H1 (cell line): ENCODE results near the gene CALD1. TPM values are rescaled to one million over a fixed set of nuclear protein-coding genes. Genes with fewer than 3 reads are reported as not detected.

Experiments
- CTCF ChIA-PET: fragments of 300-600 bp; sonication (Branson Sonifier 250); formaldehyde crosslinking; loops from one replicate; lab custom pipeline; 2021; ENCODE audit not compliant: partially characterized antibody; lab: Charles Lee
- POLR2A ChIA-PET: fragments of 300-600 bp; sonication (Branson Sonifier 250); formaldehyde crosslinking; loops from one replicate; lab custom pipeline; 2021; ENCODE audit warnings: inconsistent platforms; ENCODE audit not compliant: partially characterized antibody; lab: Charles Lee
- DNase-seq, 2 experiments: peaks; one replicate each; pipeline versions ENCODE4 v3.0.0 to v3.0.0-alpha.2; 2010 to 2022; ENCODE audit warnings: low spot score in 2 of 2, low read depth in 1 of 2, mixed read lengths in 1 of 2
- FAIRE-seq: peaks from 2 replicates; lab custom pipeline; 2011; peaks lifted over from hg19 to GRCh38; lab: Jason Lieb, UNC
- H2AFZ ChIP-seq: 2 replicates; pipeline ENCODE4 v1.8.1; 2012; ENCODE audit warnings: low read length, inconsistent platforms
- H2AK5ac ChIP-seq: 2 replicates; pipeline ENCODE4 v1.6.1; 2013; ENCODE audit warnings: low read depth, low read length
- H2BK120ac ChIP-seq: replicated peaks from 2 replicates; pipeline ENCODE3; 2013; ENCODE audit warnings: low read depth, low read length, inconsistent platforms
- H2BK12ac ChIP-seq: 2 replicates; pipeline ENCODE4 v1.6.1; 2013; ENCODE audit warnings: low read depth, low read length
- H2BK15ac ChIP-seq: 2 replicates; pipeline ENCODE4 v1.6.1; 2013; ENCODE audit warnings: low read length
- H2BK20ac ChIP-seq: 2 replicates; pipeline ENCODE4 v1.6.1; 2013; ENCODE audit warnings: low read length
- H2BK5ac ChIP-seq: 2 replicates; pipeline ENCODE4 v1.6.1; 2013; ENCODE audit warnings: low read depth, low read length
- H3K14ac ChIP-seq: 2 replicates; pipeline ENCODE4 v1.6.1; 2013; ENCODE audit warnings: inconsistent platforms; ENCODE audit not compliant: insufficient read length
- H3K18ac ChIP-seq: 2 replicates; pipeline ENCODE4 v1.6.1; 2013; ENCODE audit warnings: low read length; ENCODE audit errors: extremely low read depth
- H3K23ac ChIP-seq: 2 replicates; pipeline ENCODE4 v1.6.1; 2013; ENCODE audit warnings: inconsistent platforms; ENCODE audit not compliant: insufficient read length
- H3K23me2 ChIP-seq: 2 replicates; pipeline ENCODE4 v1.6.1; 2013; ENCODE audit warnings: low read depth, low read length
- H3K27ac ChIP-seq: 2 replicates; pipeline ENCODE4 v1.6.1; 2011; ENCODE audit warnings: low read depth, low read length, inconsistent platforms
- H3K27me3 ChIP-seq, 4 experiments: replicated peaks in 1 of 4; 1 replicate in 1 of 4; 2 replicates in 3 of 4; pipeline versions ENCODE4 v1.6.1 to v1.8.1; 2011 to 2013; ENCODE audit warnings: low read length in 3 of 4, mild to moderate bottlenecking in 3 of 4, inconsistent platforms in 2 of 4, mixed read lengths in 2 of 4, moderate library complexity in 1 of 4; ENCODE audit not compliant: control insufficient read depth in 3 of 4, insufficient read depth in 3 of 4; ENCODE audit errors: extremely low read depth in 1 of 4
- H3K36me3 ChIP-seq, 4 experiments: 2 replicates each; pipeline versions ENCODE4 v1.6.1 to v1.8.1; 2011 to 2013; ENCODE audit warnings: mild to moderate bottlenecking in 4 of 4, low read length in 3 of 4, moderate library complexity in 2 of 4, control low read depth in 1 of 4, inconsistent platforms in 1 of 4; ENCODE audit not compliant: insufficient read depth in 4 of 4, control insufficient read depth in 2 of 4
- H3K4ac ChIP-seq: replicated peaks from 2 replicates; pipeline ENCODE3; 2013; ENCODE audit warnings: low read length, low read depth, mixed read lengths, inconsistent platforms; ENCODE audit not compliant: insufficient read length
- H3K4me1 ChIP-seq, 4 experiments: replicated peaks in 1 of 4; 1 replicate in 1 of 4; 2 replicates in 3 of 4; pipeline versions ENCODE4 v1.6.1 to v1.8.1; 2011 to 2013; ENCODE audit warnings: low read length in 3 of 4, inconsistent platforms in 2 of 4, mixed read lengths in 1 of 4; ENCODE audit not compliant: insufficient read depth in 4 of 4, control insufficient read depth in 3 of 4
- H3K4me2 ChIP-seq, 2 experiments: 2 replicates each; pipeline versions ENCODE4 v1.6.1 to v1.8.1; 2011 to 2013; ENCODE audit warnings: low read depth in 2 of 2, low read length in 2 of 2, control low read depth in 1 of 2, inconsistent platforms in 1 of 2, mild to moderate bottlenecking in 1 of 2; ENCODE audit not compliant: insufficient read depth in 1 of 2
- H3K4me3 ChIP-seq, 4 experiments: fragments of 200-600, 300-600 bp in 1 of 4; sonication (generic), shearing (Covaris generic), sonication (Bioruptor Twin) in 1 of 4; 2 replicates each; pipeline versions ENCODE4 v1.5.1 to v1.8.1; 2011 to 2016; ENCODE audit warnings: low read length in 4 of 4, low read depth in 3 of 4, control low read depth in 2 of 4, inconsistent platforms in 2 of 4, mild to moderate bottlenecking in 2 of 4, mixed read lengths in 1 of 4, moderate library complexity in 1 of 4; ENCODE audit not compliant: insufficient read depth in 2 of 4; ENCODE audit errors: extremely low read depth in 1 of 4
- H3K56ac ChIP-seq: replicated peaks from 2 replicates; pipeline ENCODE3; 2013; ENCODE audit warnings: low read depth, mild to moderate bottlenecking, mixed read lengths, low read length, inconsistent platforms; ENCODE audit not compliant: insufficient read length
- H3K79me1 ChIP-seq: 2 replicates; pipeline ENCODE4 v1.6.1; 2013; ENCODE audit warnings: low read depth, low read length, control low read depth
- H3K79me2 ChIP-seq, 2 experiments: 2 replicates each; pipeline versions ENCODE4 v1.6.1 to v1.8.1; 2012 to 2013; ENCODE audit warnings: low read length in 2 of 2, mild to moderate bottlenecking in 2 of 2, inconsistent platforms in 1 of 2; ENCODE audit not compliant: insufficient read depth in 2 of 2, control insufficient read depth in 1 of 2
- H3K9ac ChIP-seq, 4 experiments: replicated peaks in 1 of 4; 1 replicate in 1 of 4; 2 replicates in 3 of 4; pipeline versions ENCODE4 v1.6.1 to v1.8.1; 2011 to 2013; ENCODE audit warnings: low read depth in 3 of 4, low read length in 3 of 4, control low read depth in 2 of 4, mild to moderate bottlenecking in 2 of 4, moderate library complexity in 2 of 4, inconsistent platforms in 1 of 4; ENCODE audit errors: extremely low read depth in 1 of 4
- H3K9me3 ChIP-seq, 2 experiments: 2 replicates each; pipeline versions ENCODE4 v1.6.1 to v1.8.1; 2012 to 2013; ENCODE audit warnings: mild to moderate bottlenecking in 2 of 2, moderate library complexity in 2 of 2, control low read depth in 1 of 2, inconsistent platforms in 1 of 2, low read depth in 1 of 2, low read length in 1 of 2, mixed read lengths in 1 of 2; ENCODE audit not compliant: insufficient read depth in 2 of 2
- H4K20me1 ChIP-seq, 2 experiments: replicated peaks in 1 of 2; 2 replicates each; pipeline versions ENCODE3 to v1.8.1; 2011 to 2013; ENCODE audit warnings: inconsistent platforms in 2 of 2, low read length in 2 of 2, mild to moderate bottlenecking in 1 of 2; ENCODE audit not compliant: insufficient read depth in 2 of 2, control insufficient read depth in 1 of 2
- H4K5ac ChIP-seq: 2 replicates; pipeline ENCODE4 v1.6.1; 2013; ENCODE audit warnings: low read length, low read depth, mixed read lengths, inconsistent platforms; ENCODE audit not compliant: insufficient read length
- H4K8ac ChIP-seq: 2 replicates; pipeline ENCODE4 v1.8.0; 2013; ENCODE audit warnings: mild to moderate bottlenecking, moderate library complexity, low read length, inconsistent platforms; ENCODE audit not compliant: insufficient read depth; ENCODE audit errors: extremely low read depth
- H4K91ac ChIP-seq: replicated peaks from 2 replicates; pipeline ENCODE3; 2013; ENCODE audit warnings: low read length, mixed read lengths, inconsistent platforms; ENCODE audit not compliant: insufficient read length
- BCL11A ChIP-seq, 2 experiments: IDR thresholded peaks; one replicate each; pipeline ENCODE4 v1.6.1; 2011; ENCODE audit warnings: low read depth in 2 of 2, low read length in 2 of 2, mild to moderate bottlenecking in 2 of 2
- CBX5 ChIP-seq: fragments of 300-800, 300-1000 bp; sonication (generic); IDR thresholded peaks from 2 replicates; pipeline ENCODE4 v1.7.1; 2016; ENCODE audit warnings: antibody characterized with exemption, low read length, low read depth
- EGR1 ChIP-seq: IDR thresholded peaks from 2 replicates; pipeline ENCODE4 v1.6.1; 2011; ENCODE audit warnings: low read depth, low read length, borderline replicate concordance
- EP300 ChIP-seq, 2 experiments: IDR thresholded peaks; 1 replicate in 1 of 2; 2 replicates in 1 of 2; pipeline ENCODE4 v1.6.1; 2011 to 2012; ENCODE audit warnings: low read depth in 2 of 2, low read length in 2 of 2, mild to moderate bottlenecking in 2 of 2, borderline replicate concordance in 1 of 2, inconsistent platforms in 1 of 2, moderate library complexity in 1 of 2
- HDAC6 ChIP-seq: IDR thresholded peaks from one replicate; pipeline ENCODE4 v1.7.1; 2012; ENCODE audit warnings: low read depth, mild to moderate bottlenecking, inconsistent platforms, low read length, moderate library complexity
- JUND ChIP-seq: IDR thresholded peaks from 2 replicates; pipeline ENCODE4 v1.6.1; 2011; ENCODE audit warnings: mild to moderate bottlenecking, improper control_type of control experiment, low read length
- KDM1A ChIP-seq: fragments of 200-600, 300-600 bp; sonication (generic); IDR thresholded peaks from 2 replicates; pipeline ENCODE4 v1.7.1; 2016; ENCODE audit warnings: mild to moderate bottlenecking, low read length, borderline replicate concordance
- MAFK ChIP-seq: IDR thresholded peaks from 2 replicates; pipeline ENCODE4 v1.6.1; 2012; ENCODE audit warnings: low read depth, mild to moderate bottlenecking, improper control_type of control experiment, low read length
- RAD21 ChIP-seq, 2 experiments: IDR thresholded peaks in 1 of 2; conservative IDR thresholded peaks in 1 of 2; 2 replicates each; pipeline ENCODE4 v1.6.1; 2011; ENCODE audit warnings: low read depth in 2 of 2, low read length in 2 of 2, improper control_type of control experiment in 1 of 2, inconsistent platforms in 1 of 2, mild to moderate bottlenecking in 1 of 2, moderate library complexity in 1 of 2
- RBBP5 ChIP-seq: IDR thresholded peaks from 2 replicates; pipeline ENCODE4 v1.7.1; 2012; ENCODE audit warnings: low read depth, mild to moderate bottlenecking, inconsistent platforms, low read length, moderate library complexity, borderline replicate concordance
- SIN3A ChIP-seq, 2 experiments: IDR thresholded peaks in 1 of 2; conservative IDR thresholded peaks in 1 of 2; 2 replicates each; pipeline ENCODE4 v1.6.1; 2011 to 2012; ENCODE audit warnings: low read length in 2 of 2, improper control_type of control experiment in 1 of 2, low read depth in 1 of 2, mild to moderate bottlenecking in 1 of 2
- SP1 ChIP-seq: IDR thresholded peaks from 2 replicates; pipeline ENCODE4 v1.6.1; 2011; ENCODE audit warnings: low read depth, low read length
- SP2 ChIP-seq: IDR thresholded peaks from 2 replicates; pipeline ENCODE4 v1.6.1; 2012; ENCODE audit warnings: mild to moderate bottlenecking, low read length, inconsistent platforms
- TAF1 ChIP-seq: IDR thresholded peaks from 2 replicates; pipeline ENCODE4 v1.6.1; 2011; ENCODE audit warnings: mild to moderate bottlenecking, low read depth, low read length
- TBP ChIP-seq: IDR thresholded peaks from 2 replicates; pipeline ENCODE4 v1.6.1; 2011; ENCODE audit warnings: low read depth, low read length, improper control_type of control experiment
- WGBS, 2 experiments: shearing (Covaris generic) in 1 of 2; methylation state at CpG; one replicate each; pipeline versions ENCODE4 v1.1.6 to v1.1.7; 2013 to 2015; ENCODE audit warnings: low lambda C conversion rate in 2 of 2, mixed read lengths in 2 of 2, inconsistent platforms in 1 of 2, low coverage in 1 of 2, missing lambda C conversion rate in 1 of 2; ENCODE audit not compliant: insufficient replicate concordance in 2 of 2, insufficient coverage in 1 of 2, insufficient read length in 1 of 2; ENCODE audit errors: extremely low coverage in 1 of 2, missing lambda C conversion rate in 1 of 2; 5-methylcytosine and 5-hydroxymethylcytosine counted together
- polyA plus RNA-seq, 7 experiments: library from polyadenylated mRNA; depleted of rRNA in 3 of 7; stranded (reverse) in 5 of 7; unstranded in 2 of 7; fragments of >200 nt in 5 of 7; fragments of 200-250 nt in 2 of 7; gene quantifications; 1 replicate in 5 of 7; 2 replicates in 1 of 7; 4 replicates in 1 of 7; pipeline versions ENCODE4 v1.2.1 to v1.2.3, GENCODE V29; 2011 to 2013; ENCODE audit warnings: missing spikeins in 2 of 7, mixed read lengths in 2 of 7
- total RNA-seq: library from RNA; stranded (reverse); fragmentation: NEBNext Ultra II Directional; extraction: Animal tissue kit (Norgen Biotek cat#: 25700); gene quantifications from 2 replicates; pipeline ENCODE4 v1.2.1, GENCODE V29; 2021

The CALD1 gene
- total and polyA plus RNA-seq, 2 of the 8 experiments (the other 6 are each of a cell fraction or from before 2014, with no cell fraction given), result 34.3 to 177 TPM

GRCh38 chr7:134772401-134772800 lies 7.0 kb upstream of the CALD1 start:
- H4K91ac ChIP-seq, result no peak overlapping the region
- no peak overlapping the region for H3K14ac ChIP-seq
- no peaks in the 10 kb centered on the region for H3K79me1 ChIP-seq
- H2BK5ac ChIP-seq, result no peak overlapping the region
- ChIA-PET CTCF (interaction anchor here (0.6 kb wide), 1 partner anchor 52 kb away, joined by 4 read pairs; no protein-coding TSS in a partner anchor), POLR2A (no interaction called here)
- peaks cover 0 to 2% (median 0%) of the 10 kb centered on the region in 4 experiments; a peak in 2 of 7 replicates for H3K4me1 ChIP-seq
- H3K4me3 ChIP-seq, result no peak overlapping the region
- no peak for DNase-seq
- no peak overlapping the region for H2BK120ac ChIP-seq
- H3K36me3 ChIP-seq, result no peaks in the 10 kb centered on the region
- no peak for FAIRE-seq
- no peaks in the 10 kb centered on the region for H3K27me3 ChIP-seq
- no peak overlapping the region for H2BK15ac ChIP-seq
- H2BK20ac ChIP-seq, result no peak overlapping the region
- no peak overlapping the region for H3K27ac ChIP-seq
- H3K18ac ChIP-seq, result no peak overlapping the region
- no peak overlapping the region for H4K8ac ChIP-seq
- H3K56ac ChIP-seq, result no peak overlapping the region
- no peaks in the 10 kb centered on the region; the same call in 1 of the 2 replicates for H3K23me2 ChIP-seq
- no peaks in the 10 kb centered on the region for H3K79me2 ChIP-seq
- 60% methylated on average over 3 of the region's 3 CpGs; no CpG with 5 or more reads in 1 of the 2 experiments for WGBS, 2 experiments
- H3K23ac ChIP-seq, result no peak overlapping the region
- H3K4me2 ChIP-seq, result no peak overlapping the region
- H3K9ac ChIP-seq, result no peak overlapping the region
- no peaks in the 10 kb centered on the region for H4K20me1 ChIP-seq
- no peaks in the 10 kb centered on the region for H3K9me3 ChIP-seq
- H2BK12ac ChIP-seq, result no peak overlapping the region
- no peak overlapping the region for H4K5ac ChIP-seq
- H2AK5ac ChIP-seq, result no peak overlapping the region
- no peak overlapping the region for H2AFZ ChIP-seq
- no peak overlapping the region for H3K4ac ChIP-seq
- TF ChIP-seq SP1 (no peak), MAFK (no peak), BCL11A (IDR thresholded peaks at IDR 0.05; ENCODE audit: low read depth in 2 of 2, low read length in 2 of 2) (no peak), JUND (no peak), KDM1A (no peak), RBBP5 (no peak), EGR1 (no peak), EP300 (IDR thresholded peaks at IDR 0.05; ENCODE audit: borderline replicate concordance in 1 of 2, low read depth in 2 of 2, low read length in 2 of 2) (no peak), CBX5 (no peak), SIN3A (conservative IDR thresholded peaks at IDR 0.05 in 1 of 2, IDR thresholded peaks at IDR 0.05 in 1 of 2; ENCODE audit: low read depth in 1 of 2, low read length in 2 of 2) (no peak), SP2 (no peak), HDAC6 (no peak), TAF1 (no peak), TBP (no peak), RAD21 (IDR thresholded peaks at IDR 0.05 in 1 of 2, conservative IDR thresholded peaks at IDR 0.05 in 1 of 2; ENCODE audit: low read depth in 2 of 2, low read length in 2 of 2) (no peak)
